PC-9 (cell line): ENCODE data around the gene SCGB1A1.

Experiments used
- CTCF ChIP-seq: fragments of 200-600 bp; sonication (generic); conservative IDR thresholded peaks from 2 replicates; pipeline ENCODE4 v1.6.1; 2017; ENCODE audit warnings: mixed run types, antibody characterized with exemption, mild to moderate bottlenecking, moderate library complexity
- EZH2 ChIP-seq: fragments of 200-600 bp; sonication (generic); IDR thresholded peaks from 2 replicates; pipeline ENCODE4 v1.8.0; 2017; ENCODE audit warnings: antibody characterized with exemption, low read depth

DNA sequence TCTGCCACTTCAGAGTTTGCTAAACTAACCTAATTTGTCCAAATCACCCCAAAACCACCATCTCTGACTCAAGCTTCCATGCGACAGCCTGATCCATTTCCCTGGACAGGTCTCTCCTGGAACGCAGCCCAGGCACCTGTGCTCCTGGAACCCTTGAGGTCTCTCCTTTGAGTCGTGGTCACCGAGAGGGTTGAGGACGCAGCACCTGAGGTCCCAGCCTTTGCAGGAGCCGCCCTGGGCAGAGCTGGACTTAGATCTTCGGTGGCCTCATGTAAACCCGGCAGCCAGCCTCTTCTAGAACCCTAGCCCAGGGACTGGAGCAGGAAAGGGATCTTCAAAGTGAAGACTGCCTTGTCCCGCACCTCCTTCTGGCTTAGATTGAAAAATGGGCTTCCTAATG lies 44.0 kb upstream of the SCGB1A1 start:
- no peak for TF ChIP-seq CTCF
- TF ChIP-seq EZH2: no peak
